ENCODE results near the gene GAB3.
"Not testable (repeated sequence)": the region's sequence is repeated elsewhere in the genome, so short reads cannot be mapped to it uniquely, and the experiment has no call there.

Gene GAB3

DNA sequence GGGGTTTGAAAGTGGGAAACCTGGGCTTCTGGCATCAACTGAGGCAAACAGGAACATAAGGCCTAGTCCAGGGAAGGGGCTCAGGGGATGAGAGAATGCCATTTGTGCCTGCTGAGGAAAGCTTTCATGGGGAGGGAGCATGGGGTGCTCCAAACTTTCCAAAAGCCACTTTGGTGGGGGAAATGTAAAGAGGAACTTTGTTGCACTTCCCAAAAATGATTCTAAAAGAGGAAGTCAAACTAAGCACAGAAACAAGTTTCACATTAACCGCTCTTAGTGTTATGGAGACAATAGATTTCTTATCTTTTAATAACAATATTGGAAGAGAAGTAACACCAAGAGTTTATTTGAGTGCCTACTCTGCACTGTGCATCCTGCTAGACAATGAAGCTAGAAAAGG lies 32.3 kb downstream of the GAB3 start:
- DNase-seq = no peak

DNA sequence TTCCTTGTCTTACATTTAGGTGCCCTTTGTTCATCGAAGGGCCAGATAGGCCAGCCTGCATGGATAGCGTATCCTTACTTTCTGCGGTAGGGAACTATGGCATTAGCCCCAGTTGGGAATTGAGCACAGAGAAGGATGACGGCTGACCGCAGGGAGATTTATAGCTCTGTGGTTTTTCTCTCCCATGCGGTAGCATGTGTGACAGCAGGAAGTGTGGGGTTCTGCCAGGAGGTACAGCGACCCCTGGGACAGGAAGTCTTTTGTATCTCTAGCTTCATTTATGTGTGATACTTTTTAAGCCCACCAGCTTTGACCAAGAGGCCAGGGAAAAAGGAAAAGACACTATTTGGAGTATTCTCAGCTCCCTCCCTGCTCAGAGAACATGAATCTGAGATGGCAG lies 33.1 kb downstream of the GAB3 start:
- peak; percentile 66 for DNase-seq

DNA sequence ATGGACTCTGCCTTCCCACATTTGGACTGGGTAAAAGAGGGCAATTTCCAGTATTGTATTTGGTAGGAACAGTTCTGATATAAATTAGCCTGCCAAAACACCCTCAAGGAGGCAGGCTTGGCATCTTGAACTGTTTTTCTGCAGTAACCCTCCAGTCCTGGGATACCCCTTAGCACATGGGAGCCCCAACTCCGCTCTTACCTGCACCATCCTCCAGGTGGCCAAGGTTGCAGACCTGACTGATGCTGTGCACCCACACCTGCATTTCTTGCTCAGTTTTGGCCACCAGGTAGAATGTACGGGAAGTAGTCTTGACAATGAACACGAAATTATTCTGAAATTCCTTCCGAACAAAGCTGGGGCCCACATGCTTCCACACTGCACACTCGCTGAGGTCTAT lies 35.1 kb downstream of the GAB3 start:
- no peak for DNase-seq

DNA sequence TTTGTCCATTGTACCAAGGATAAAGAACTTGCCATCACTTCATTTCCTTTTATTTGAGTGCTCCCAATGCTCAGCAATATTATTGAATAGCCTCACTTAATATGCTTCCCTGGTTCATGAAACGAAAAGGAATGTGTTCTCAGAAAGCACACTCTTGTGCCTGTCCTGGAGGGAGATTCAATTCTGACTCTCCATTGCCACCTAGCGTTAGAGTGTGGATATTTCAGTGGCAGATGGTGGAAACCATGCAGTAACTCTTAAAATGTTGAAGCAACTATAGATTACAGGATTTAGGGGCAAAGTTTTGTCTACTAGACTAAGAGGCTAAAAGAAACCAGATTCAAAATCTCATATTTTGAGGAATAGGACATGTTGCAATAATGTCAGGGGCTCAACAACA lies 36.0 kb downstream of the GAB3 start:
- no peak for DNase-seq

DNA sequence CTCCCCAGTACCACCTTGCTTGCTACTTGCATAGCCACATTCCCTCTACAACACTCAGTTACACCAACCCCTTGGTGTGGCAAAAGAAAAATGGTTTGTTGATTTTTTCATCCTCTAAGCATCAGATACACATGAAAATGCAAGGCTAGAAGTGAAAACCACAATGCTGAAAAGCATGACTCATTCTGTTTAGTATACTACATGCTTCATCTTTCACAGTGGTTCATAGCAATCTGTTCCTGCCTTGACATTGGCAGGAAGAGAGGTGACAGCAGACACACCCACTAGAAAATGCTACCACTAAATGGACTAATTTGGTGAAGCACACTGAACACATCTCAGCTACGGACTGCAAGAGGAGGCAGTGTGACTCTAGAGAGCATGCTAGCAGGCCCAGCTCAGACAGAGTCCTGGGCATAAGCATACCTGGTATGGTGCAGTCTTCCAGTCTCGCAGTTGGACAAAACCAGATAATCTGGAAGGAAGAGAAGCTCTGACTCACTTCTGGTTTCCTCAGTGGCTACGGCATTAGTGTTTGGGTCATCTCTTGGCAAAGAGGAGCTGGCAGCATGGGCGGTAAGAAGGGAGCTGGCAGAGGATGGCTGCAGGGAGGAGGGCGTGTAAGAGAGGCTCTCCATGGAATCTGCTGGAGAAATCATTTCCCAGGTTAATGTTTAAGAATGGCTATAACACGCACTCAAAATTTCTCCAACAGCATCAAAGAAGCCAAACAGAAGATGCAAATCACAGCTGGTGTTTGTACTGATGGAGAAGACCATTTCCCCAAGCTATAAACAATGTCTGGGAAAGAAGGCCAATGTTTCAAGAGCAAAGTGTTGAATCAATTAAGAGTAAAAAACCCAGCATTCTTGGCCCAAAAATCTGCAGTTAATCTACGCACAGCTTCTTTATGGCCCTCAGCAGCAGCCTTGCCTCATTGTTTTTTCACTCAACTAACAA lies 37.8 kb downstream of the GAB3 start:
- peak; percentile 64 for DNase-seq

DNA sequence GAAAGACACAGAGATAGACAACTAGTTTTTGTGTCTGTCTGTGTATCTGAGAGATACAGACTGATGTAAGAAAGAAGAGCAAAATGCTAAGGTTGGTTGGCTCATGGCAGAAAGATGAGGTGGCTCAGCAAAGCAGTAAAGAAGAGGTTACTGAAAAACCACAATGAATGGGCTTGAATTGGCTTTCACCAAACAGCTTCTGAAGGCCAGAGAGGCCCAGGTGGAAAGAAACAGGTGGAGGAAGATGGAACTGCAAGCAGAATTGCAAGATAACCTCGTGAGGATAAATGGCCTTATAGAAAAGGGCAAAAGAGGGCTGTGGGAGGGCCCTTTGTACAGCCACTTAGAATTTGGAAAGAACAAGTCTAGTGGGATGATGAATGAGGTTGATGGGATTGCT lies 39.6 kb downstream of the GAB3 start:
- DNase-seq = no peak

DNA sequence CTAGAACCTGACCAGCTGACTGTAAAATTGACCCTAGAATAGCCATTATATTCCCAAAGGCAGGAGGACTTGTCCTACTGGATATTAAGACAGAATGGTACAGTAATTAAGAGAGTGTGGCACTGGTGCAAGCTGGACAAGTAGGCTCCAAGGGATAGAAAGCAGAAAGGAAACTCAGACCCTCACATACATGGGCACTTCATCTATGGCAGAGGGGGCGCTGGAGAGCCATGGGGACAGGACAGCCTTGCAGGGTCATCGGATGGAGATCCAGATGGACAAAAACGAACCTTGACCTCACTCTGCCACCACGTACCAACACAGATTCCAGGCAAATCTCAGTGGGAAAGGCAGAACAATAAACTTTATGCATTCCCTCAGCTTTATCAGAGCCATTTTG lies 40.6 kb downstream of the GAB3 start:
- no peak for DNase-seq

DNA sequence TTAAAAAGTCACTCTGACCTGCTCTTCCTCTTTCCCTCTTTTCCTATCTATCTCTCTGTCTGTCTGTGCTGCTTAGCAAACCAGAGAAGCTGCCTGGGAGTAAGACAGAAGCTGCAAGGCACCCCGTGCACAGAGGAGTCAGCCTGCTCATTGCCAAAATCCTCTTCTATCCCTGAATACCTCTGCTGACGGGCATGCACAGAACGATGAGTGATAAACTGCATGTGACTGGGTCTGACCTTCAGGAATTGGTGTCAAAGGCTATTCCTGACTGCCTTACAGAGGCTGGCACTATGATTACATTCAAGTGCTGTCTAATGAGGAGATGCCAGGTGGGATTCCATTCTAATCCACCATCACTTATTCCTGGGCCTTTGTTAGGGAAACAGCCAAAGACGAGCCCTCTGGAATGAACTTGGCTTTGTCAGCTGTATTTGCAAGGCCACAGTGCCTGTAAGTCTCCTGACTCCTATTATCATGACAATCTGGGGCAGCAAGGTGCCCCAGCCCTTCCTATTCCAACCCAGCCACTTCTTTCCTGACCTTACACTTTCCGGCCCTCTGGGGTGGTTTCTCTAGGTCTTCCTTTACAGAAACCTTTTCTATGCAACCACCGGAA lies 52.1 kb downstream of the GAB3 start:
- DNase-seq = no peak

DNA sequence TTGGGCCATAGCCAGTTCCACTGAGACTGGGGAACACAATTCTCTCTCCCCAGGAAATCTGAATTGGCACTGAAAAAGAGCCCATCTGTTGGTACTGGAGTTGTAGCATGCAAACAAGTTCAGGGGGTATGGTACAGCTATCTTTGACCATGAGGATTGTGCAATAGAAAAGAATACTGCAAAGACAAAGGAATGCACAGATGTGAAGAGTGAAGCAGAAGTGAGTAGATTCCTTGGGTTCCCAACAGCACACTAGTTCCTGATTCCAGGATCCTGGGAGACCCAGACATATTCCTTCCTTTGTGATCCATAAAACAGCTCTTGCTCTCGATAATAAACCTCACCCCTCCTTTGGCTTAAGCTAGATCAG lies 54.2 kb downstream of the GAB3 start:
- DNase-seq = no peak

DNA sequence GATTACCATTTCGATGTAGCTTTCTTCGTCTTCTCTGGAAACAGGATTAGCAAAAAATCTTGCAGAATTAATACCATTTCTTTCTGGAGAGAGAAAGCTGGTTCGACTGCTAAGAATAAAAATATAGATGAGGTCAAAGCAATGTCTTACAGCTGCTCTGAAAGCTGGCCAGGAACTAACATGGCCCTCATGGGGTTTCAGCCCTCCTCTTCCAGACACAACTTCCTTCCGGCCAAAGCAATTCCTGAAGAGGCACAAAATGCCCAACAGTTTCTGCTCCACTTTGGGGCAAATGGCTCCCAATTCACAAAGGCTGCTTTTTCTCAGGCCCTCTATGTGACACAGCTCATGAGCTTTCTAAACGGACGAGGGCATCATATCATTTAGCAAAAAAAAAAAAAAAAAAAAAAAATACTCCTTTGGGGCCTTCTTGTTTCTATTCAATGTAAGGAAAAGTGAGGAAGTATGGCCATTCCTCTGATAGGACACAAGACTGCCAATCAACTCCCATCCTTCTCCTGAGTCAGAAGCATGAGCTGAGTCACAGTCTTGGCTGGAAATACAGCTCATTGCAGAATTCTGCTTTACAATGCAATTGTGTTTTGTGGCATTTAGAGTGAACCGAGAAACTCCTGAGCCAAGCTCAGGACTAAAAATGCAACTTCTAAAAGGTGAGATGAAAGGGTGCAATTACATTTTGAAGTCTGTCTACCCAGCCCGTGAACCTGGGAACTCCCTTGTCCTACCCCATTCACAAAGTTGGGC lies 54.8 kb downstream of the GAB3 start:
- DNase-seq = no peak

DNA sequence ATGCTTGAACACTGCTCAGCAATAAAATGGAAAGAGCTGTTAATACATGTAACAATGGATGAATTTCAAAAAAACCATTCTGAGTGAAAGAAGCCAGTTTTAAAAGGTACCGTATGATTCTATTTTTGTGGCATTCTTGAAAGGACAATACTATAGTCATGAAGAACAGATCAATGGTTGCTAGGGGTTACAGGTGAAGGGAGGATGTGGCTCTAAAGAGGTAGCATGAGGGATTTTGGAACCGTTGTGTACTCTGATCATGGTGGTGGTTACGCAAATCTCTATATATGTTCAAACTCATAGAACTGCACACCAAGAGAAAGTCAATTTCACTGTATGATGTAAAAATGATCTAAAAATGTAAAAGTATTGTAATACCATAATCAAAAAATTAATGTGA lies 57.5 kb downstream of the GAB3 start:
- no peak for DNase-seq

DNA sequence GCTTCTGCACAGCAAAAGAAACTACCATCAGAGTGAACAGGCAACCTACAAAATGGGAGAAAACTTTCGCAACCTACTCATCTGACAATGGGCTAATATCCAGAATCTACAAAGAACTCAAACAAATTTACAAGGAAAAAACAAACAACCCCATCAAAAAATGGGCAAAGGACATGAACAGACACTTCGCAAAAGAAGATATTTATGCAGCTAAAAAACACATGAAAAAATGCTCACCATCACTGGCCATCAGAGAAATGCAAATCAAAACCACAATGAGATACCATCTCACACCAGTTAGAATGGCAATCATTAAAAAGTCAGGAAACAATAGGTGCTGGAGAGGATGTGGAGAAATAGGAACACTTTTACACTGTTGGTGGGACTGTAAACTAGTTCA lies 60.4 kb downstream of the GAB3 start:
- DNase-seq = not testable (repeated sequence)

DNA sequence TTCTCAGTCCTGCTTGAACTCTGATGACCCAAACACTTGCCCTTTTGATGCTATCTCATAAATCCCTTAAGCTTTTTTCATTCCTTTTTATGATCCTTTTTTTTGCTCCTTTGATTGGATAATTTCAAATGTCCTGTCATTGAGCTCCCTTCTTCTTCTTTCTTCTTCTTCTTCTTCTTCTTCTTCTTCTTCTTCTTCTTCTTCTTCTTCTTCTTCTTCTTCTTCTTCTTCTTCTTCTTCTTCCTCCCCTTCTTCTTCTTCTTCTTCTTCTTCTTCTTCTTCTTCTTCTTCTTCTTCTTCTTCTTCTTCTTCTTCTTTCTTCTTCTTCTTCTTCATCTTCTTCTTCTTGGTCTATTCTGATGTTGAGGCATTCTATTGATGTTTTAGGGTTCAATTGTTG lies 78.8 kb downstream of the GAB3 start:
- DNase-seq = not testable (repeated sequence)

DNA sequence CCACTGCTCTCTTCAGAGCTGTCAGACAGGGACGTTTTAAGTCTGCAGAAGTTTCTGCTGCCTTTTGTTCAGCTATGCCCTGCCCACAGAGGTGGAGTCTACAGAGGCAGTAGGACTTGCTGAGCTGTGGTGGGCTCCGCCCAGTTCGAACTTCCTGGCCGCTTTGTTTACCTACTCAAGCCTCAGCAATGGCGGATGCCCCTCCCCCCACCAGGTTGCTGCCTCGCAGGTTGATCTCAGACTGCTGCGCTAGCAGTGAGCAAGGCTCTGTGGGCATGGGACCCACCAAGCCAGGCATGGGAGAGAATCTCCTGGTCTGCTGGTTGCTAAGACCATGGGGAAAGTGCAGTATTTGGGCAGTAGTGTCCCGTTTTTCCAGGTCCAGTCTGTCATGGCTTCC lies 80.0 kb downstream of the GAB3 start:
- not testable (repeated sequence) for DNase-seq

DNA sequence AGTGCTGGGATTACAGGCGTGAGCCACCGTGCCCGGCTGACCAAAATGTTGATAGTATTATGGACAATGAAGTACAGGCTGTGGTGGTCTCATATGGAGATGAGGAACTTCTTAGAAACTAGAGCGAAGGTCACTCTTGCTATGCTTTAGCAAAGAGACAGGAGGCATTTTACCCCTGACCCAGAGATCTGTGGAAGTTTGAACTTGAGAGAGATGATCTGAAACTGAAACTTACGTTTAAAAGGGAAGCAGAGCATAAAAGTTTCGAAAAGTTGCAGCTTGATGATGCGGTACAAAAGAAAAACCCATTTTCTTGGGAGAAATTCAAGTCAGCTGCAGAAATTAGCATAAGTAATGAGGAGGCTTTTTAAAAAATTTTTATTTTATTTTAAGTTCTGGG lies 89.0 kb downstream of the GAB3 start:
- no peak for DNase-seq

DNA sequence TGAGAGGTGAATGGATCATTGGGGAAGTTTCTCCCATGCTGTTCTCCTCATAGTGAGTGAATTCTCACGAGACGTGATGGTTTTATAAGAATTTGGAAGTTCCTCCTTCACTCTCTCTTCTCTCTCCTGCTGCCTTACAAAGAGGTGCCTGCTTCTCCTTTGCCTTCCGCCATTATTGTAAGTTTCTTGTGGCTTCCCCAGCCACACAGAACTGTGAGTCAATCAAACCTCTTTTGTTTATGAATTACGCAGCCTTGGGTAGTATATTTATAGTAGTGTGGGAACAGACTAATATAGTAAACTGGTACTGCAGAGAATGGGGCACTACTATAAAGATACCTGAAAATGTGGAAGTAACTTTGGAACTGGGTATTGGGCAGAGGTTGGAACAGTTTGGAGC lies 89.7 kb downstream of the GAB3 start:
- no peak for DNase-seq

DNA sequence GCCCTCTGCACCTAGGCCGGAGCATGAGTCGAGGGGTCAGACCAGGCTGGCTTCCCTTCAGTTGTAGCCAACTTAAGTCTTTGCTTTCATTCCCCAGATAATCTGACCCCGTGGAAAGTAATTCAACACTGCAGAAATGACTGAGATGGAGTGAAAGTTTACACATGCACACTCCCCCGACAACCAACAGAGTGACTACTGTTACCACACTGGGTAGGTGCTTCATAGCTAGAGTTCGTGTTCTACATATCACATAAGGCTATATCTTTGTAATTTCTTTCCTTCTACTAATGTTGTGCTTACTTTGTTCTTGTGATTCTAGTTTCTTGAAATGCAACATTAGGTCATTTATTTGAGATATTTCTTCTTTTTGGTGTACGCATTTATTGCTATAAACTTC lies 90.3 kb downstream of the GAB3 start:
- DNase-seq = no peak

DNA sequence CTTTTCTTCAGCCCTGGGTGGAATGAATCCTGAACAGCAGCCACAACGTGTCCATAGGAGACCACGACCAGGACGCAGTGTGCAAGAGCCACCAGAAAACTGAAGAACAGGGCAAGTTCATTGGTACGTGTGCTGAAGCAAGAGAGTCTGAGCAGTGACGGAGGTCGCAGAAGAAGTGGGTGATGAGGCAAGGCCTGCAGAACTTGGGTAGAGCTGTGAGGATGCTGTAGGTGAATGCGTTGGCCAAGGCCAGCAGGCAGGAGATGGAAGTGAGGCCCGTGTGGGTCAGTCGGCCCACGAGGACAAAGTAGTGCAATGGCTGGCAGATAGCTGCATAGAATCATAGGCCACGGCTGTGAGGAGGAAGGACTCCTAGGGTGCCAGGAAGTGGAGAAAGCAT lies 91.9 kb downstream of the GAB3 start:
- no peak for DNase-seq

DNA sequence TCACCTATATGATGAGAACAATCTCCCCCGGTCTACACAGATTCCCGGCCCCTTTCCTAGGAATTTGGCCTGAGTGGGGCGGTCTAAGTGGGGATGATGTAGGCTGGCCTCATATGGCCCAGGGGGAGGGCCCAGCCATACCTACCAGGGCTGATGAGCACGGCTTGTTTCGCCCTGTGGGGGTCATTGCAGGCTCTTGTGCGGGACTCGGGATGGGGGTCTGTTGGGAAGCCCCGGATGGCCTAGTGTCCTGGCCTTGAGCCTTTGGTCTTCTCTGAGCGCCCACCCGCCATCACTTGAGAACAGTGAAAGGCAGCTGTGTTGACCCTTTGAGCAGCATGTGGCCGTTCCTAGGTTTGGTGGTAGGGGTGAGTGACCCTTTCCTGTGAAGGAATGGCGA lies 92.7 kb downstream of the GAB3 start:
- DNase-seq = no peak

DNA sequence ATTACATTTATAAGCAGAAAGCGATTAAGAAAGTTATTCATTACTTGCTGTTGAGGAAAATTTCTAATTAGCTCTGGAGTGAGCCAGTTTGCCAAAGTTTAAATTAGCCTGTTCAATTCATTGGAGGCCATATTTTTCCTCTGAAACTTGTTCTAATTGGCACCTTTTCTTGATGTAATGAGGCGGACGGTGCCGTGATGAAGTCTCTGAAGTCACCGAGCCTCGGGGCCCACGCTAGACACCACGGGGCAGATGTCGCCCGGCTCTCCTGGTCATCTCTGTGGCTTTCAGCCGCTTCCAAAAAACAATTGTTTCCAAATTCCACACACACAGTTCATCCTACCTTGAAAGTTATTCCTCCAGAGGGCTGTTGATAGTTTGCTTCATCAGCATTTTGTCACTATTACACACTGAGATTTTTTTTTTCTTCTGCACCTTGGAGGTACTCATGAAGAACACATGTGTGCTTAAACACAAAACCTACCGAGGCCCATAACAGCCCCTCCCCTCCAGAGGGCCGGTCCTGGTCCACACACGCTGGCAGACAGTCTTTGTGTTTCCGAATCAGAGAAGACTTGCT lies 93.6 kb downstream of the GAB3 start:
- DNase-seq = no peak

DNA sequence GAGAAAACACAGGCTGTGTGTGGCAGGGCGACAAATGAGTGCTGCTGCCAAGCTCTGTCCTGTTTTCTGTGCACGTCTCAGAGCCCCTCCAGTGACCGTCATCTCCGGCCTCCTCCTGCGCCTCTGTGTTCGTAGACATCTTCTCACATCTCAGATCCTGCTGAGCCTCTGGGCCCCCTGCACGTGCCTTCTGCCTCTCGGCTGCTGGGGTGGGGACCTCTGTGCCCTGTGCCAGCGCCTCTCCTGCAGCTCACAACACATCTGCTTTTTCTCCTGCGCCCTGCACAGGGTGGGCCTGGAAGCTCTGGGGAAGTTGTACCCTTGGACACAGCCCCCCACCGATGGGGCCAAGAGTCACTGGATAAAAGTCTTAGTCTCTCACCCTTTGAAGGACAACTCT lies 95.1 kb downstream of the GAB3 start:
- DNase-seq = no peak

DNA sequence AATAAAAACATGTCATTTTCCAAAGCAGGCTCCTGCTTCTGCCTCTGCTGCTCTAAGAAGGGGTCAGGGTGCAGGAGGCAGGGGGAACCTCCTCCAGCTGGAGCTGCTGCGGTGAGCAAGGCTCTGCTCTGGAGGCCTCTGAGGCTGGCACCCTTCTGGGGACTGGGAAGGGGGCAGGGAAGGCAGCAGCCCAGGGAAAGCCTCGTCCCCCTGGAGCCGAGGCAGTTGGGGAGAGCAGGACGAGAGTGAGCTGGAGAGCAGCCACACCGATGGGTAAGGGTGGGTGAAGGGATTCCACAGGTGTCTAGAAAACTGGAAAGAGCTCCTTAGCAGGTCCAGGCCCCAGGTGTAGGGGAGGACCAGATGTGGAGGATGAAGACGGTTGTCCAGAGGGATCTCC lies 95.5 kb downstream of the GAB3 start:
- no peak for DNase-seq

DNA sequence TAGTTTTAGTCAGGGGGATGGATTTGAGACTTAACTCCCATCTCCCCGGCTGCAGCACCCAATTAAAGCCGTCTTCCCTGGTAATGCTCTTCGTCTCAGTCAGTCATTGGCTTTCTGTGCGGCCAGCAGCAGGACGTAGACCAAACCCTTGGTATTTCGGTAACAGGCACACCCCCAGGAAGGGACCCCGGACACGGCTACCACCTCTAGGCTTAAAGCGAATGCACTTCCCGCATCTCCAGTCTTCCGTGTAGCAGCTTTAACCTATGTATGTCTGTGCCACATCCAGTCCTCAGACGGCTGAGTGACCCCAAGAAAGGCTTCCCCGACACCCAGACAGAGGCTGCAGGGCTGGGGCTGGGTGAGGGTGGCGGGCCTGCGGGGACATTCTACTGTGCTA lies 96.0 kb downstream of the GAB3 start:
- no peak for DNase-seq

DNA sequence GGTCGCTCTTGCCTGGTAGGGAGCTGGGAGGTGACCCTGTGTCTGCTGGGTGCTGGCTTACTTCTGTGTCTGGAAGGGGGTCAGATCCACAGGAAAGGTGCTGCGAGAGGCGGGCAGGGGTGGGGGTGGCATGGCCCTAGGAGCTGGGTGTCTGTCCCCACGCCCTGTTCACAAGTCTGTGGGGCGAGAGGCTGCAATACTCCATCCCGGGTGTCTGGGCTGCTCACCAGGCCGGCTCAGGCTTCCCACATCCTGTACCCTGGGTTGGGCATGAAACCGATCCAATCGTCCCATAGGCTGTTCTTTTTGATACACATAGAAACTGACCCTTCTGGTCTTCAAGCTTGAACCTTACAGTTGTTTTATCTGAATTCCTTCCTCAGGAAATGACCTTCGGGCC lies 96.5 kb downstream of the GAB3 start:
- DNase-seq = no peak

Data from activated effector memory CD4-positive, alpha-beta T cell treated with anti-CD3 and anti-CD28 coated beads, Interleukin-2, amount 50 U/mL, for 16 hours (primary cell).